Measurements from ENCODE around the gene TTC7B.

- TF ChIP-seq CTCF (conservative IDR thresholded peaks at IDR 0.05; ENCODE audit: low read depth in 2 of 2) (no peak), POLR2AphosphoS5 (IDR thresholded peaks at IDR 0.05; ENCODE audit: low read depth) (no peak), EZH2 (IDR thresholded peaks at IDR 0.05; ENCODE audit: low read depth, unreplicated experiment) (no peak)
Measured at GRCh38 chr14:90805084-90805391, 11.2 kb downstream of the TTC7B start.

Data from GM23338 (cell line).